Stimulated activated CD8-positive, alpha-beta memory T cell treated with anti-CD3 and anti-CD28 coated beads, Interleukin-15, amount 100 ng/mL, for 24 hours (primary cell): ENCODE results near the gene ZNF318.

Source experiments
- DNase-seq: peaks from one replicate; pipeline ENCODE4 v3.0.0-alpha.2; 2020; ENCODE audit warnings: low read depth

ZNF318 gene

GRCh38 chr6:43302126-43302525 is 67.3 kb downstream of the ZNF318 start:
- DNase-seq: no peak

- DNase-seq: no peak
Observed at GRCh38 chr6:43301081-43301870, 68.2 kb downstream of the ZNF318 start.

DNA sequence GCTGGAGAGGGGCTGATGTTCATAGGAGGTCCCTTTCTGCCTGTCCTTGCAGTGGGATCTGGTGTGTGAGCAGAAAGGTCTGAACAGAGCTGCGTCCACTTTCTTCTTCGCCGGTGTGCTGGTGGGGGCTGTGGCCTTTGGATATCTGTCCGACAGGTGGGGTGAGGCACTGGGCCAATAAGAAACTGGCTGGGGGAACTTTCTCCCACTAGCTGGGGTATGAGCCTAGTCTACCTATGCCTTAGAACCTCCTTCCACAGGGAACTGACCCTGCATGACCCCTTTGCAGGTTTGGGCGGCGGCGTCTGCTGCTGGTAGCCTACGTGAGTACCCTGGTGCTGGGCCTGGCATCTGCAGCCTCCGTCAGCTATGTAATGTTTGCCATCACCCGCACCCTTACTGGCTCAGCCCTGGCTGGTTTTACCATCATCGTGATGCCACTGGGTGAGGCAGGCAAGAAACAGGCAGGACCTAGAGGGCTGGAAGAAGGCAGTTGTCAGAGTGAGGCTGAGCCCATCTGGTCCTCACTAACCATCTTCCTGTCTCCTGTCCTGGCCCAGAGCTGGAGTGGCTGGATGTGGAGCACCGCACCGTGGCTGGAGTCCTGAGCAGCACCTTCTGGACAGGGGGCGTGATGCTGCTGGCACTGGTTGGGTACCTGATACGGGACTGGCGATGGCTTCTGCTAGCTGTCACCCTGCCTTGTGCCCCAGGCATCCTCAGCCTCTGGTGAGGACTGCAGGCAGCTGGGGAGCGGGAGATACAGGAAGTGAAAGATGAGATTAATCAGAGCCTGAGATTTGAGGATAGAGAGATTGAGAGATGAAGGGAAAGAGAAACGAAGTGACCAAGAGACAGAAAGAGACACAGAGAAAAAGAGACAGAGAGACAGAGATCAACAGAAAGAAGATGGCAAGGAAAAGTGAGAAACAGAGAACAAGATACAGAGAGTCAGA is 69.8 kb downstream of the ZNF318 start:
- DNase-seq: no peak

DNA sequence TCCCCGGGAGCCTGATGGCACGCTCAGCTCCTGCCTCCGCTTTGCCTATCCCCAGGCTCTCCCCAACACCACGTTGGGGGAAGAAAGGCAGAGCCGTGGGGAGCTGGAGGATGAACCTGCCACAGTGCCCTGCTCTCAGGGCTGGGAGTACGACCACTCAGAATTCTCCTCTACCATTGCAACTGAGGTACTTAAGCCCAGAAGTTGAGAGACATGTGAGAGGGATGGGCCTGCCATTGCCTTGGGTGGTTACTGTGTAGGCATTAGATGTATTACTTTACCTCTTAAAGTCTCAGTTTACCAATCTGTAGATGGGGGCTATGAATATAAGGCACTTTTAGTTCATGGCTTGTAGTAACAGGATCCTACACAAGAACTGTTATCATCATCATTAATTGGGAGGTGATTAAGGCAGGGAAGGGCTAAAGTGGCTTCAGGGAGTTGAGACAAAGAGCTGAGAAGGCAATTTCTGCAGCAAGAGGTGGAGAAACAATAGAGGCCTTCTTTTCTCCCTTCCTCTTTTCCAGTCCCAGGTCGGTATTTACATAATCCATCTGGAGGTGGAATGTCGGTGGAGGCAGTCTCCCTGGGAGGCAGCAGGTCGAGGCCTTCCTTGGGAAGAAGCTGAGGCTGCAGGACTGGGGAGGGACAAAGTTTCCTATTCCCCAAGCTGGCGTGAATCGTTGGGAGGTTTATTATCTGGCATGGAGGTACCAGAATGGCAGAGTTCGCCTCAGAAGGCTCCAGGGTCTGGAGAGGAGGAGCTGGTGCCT is 70.7 kb downstream of the ZNF318 start:
- no peak for DNase-seq

DNA sequence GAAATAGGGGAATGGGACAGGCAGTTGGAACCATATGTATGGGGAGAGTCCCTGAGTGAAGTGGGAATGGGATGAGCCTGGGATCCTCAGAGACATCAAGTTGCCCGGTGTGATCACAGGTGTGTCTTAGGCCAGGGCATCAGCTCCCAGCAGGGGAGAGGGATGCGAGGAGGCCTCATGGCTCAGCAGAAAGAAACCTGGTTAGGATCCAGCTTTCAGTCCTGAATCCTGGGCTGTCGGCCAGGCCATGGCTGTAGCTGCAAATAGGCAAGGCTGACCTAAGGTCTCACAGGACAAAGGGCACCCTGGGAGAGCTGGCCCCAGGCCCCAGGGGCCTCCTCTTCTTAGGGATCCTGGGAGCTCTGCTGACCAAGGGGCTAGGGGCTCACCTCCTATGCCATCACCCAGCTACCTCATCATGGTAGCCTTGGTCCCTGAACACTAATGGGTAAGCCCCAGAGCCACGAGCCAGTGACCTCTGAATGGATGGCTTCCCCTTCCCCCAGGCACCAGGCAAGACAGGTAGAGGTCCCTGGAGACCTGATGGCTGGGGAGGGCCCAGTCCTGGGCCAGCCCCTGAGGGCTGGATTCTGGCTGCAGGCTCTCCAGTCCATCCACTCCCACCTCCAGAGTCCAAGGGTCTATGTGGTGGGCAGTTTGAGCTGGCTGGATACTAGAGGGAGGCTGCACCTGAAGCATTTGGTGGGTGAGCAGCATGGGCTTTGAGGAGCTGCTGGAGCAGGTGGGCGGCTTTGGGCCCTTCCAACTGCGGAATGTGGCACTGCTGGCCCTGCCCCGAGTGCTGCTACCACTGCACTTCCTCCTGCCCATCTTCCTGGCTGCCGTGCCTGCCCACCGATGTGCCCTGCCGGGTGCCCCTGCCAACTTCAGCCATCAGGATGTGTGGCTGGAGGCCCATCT is 71.5 kb downstream of the ZNF318 start, which contains the start of gene SLC22A7:
TSS of gene SLC22A7 (plus strand) at position 617 of the 921 bp plus-strand sequence. CDS start at position 716, 99 bp downstream.
- no peak for DNase-seq

DNA sequence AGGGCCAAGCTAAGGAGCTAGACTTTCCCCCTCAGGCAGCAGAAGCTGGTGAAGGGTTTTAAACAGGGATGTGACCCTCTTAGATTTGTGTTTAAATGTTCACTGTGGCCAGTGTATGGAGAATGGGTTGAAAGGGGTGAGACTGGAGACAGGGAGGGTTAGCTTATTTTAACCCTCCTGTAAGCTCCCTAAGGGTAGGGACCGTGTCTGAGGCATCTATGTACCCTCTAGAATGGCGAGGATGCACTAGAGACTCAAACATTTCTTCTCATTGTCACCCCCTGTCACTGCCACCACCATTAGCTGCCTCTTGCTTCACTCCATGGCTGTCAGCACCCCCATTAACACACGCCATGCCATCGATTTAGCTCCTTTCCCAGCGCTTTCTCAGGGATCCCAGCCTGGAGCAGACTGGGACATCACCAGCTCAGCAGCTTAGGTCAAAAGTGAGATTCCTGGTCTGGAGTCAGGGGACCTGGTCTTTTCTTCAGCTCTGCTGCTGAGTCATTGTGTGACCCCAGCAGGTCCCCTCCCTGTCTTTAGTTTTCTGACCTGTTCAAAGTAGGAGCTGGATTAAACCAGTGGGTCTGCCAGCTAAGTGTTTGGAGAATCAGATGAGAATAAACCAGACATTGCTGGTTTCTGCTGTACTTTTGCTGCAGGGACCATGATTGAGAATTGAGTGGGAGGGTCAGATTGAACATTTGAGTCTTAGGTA is 72.5 kb downstream of the ZNF318 start:
- DNase-seq: no peak

GRCh38 chr6:43295456-43295855 is 74.0 kb downstream of the ZNF318 start:
- DNase-seq: no peak

DNA sequence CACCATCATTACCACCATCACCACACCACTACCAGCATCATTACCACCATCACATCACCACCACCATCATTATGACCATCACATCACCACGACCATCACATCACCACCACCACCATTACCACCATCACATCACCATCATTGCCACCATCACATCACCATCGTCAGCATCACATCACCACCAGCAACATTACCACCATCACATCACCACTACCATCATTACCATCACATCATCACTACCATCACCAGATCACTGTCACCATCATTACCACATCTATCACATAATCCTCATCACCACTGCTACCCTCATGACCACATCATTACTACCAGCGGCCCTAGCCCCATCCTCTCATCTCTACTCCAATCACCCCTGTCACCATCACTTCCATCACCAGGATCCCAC is 74.9 kb downstream of the ZNF318 start:
- no peak for DNase-seq

DNA sequence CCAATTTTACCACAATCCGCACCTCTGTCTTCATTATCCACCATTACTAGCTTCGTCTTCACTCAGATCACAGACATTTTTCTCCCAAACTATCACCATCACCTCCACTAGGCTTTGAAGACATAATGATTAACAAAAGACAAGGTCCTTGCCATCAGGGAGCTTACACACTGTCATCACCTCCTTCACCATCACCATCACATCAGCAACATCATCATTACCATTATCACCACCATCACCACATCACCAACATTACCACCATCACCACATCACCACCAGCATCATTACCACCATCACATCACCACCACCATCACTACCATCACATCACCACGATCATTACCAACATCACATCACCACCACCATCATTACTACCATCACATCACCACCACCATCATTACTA is 75.7 kb downstream of the ZNF318 start:
- no peak for DNase-seq

- DNase-seq: no peak
Observed at GRCh38 chr6:43292763-43293318, 76.6 kb downstream of the ZNF318 start.

DNA sequence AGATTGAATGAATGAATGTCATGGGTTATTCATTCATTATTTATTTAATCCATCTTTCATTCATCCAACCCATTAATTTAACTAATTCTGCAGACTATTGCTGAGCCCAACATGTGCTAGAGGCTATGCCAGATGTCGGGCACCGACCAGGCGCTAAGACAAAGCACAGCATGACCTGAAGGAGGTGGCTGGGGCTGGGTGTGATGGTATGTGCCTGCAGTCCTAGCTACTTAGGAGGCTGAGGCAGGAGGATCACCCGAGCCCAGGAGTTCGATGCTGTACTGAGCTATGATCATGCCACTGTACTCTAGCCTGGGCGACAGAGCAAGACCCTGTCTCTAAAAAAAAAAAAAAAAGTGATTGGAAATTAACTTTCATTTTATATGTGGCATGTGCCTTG is 77.1 kb downstream of the ZNF318 start:
- DNase-seq: no peak

- no peak for DNase-seq
Observed at GRCh38 chr6:43291708-43292107, 77.7 kb downstream of the ZNF318 start.

GRCh38 chr6:43290905-43291355 is 78.5 kb downstream of the ZNF318 start:
- DNase-seq: no peak

DNA sequence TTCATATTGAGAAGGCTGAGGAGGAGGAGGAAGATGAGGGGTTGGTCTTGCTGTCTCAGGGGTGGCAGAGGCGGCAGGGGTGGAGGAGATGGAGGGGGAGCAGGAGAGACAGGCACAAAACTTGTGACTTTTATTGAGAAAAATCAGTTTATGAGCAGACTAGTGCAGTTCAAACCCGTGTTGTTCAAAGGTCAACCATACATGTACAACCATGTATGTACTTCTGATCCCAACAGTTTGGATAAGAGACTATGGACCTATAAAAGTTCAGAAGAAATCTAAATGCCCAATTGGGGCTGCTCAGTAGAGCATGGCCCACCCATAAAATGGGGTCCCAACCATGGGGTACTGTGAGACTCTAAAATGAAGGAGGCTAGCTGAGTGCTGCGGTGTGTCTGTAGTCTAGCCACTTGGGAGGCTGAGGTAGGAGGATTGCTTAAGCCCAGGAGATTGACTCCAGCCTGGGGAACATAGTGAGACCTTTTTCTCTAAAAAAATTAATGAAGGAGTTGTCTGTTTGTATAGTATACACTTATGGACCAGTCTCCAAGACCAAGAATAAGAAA is 79.0 kb downstream of the ZNF318 start:
- no peak for DNase-seq

DNA sequence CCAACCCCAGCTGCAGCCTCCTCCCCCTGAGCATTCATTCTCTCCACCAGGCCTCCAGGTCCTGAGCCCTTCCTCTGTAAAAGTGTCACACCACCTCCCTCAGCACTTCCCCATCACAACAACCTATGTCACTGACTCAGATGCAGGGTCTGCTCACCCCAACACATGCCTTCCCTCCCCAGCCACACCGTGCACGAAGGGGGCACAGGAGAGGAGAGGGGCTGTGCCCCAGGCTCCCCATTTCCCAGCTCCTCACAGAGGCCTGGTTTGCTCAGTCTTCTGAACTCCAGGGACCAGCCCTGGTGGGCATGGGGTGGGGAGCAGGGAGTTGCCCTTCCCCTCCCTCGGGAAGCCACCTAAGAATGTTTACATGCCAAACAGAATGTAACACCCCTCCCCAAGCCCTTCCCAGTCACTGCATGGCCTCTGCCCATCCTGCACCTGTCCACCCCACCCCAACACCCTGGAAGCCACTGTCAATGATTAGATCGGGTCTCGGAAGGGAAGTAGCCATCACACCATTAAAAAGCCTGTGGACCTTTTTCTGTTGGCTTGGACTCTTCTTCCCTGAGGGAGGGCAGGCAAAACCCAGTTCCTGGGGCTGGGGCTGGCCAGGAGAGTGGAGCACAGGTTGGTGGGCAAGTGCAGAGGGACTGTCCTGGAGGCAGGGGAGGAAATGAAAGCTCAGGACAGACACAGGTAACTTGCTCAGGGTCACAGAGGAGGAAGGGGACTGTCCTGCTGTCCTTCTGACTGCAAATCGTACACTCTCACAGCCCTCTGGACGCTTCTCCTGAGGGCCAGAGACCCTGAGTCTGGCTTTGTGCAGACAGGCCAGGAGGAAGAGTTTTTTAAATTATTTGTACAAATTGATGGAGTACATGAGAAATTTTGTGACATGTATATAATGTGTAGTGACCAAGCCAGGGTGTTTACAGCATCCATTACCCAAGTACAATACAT is 81.4 kb downstream of the ZNF318 start:
- DNase-seq: no peak

- DNase-seq: no peak
Observed at GRCh38 chr6:43286980-43287716, 82.3 kb downstream of the ZNF318 start.

DNA sequence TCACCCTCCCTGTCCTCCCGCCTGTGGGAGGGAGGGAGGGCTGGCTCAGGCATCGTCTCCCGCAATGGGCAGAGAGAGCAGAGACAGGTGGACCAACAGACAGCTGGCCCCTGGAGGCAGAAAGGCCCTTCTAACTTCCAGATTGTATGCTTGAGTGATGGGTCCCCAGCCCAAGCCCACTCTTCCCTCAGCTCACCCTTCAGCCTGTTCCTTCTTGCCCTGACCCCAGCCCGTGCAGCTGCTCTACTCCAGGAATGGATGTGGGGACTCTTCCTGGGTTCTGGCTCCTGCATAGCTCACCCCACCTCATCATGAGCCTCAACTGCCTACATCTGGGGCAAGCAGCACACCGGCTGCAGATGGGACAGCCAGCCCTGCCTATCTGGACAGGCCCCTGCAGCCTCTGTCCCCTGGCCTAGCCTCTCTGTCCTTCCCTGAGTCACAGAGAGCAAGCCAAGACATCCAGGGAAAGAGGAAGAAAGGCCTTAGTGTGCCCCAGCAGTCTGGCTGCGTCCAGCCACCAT is 82.9 kb downstream of the ZNF318 start:
- DNase-seq: no peak
